WTC11 (cell line): ENCODE results near the gene PPP1R36. TPM values are rescaled to one million over a fixed set of nuclear protein-coding genes. Genes with fewer than 3 reads are reported as not detected.

ENCODE experiments used
- ATAC-seq: fragments of 200-7000 bp; cut with Tn5 transposase; 2 replicates; pipeline ENCODE4 v1.10.0; 2021; ENCODE audit warnings: mild to moderate bottlenecking, moderate library complexity
- CTCF ChIA-PET: fragments of 300-600 bp; sonication (Branson Sonifier 250); formaldehyde crosslinking; loops from one replicate; lab custom pipeline; 2021; ENCODE audit warnings: antibody characterized with exemption; lab: Charles Lee
- POLR2A ChIA-PET: fragments of 350-600 bp; sonication (Branson Sonifier 250); formaldehyde crosslinking; loops from one replicate; lab custom pipeline; 2021; ENCODE audit warnings: antibody characterized with exemption; lab: Charles Lee
- DNase-seq: peaks from one replicate; pipeline ENCODE4 v3.0.0; 2021; ENCODE audit warnings: low spot score
- H3K27ac Mint-ChIP-seq: 2 replicates; pipeline ENCODE4 v1.8.0; 2021; ENCODE audit warnings: mixed read lengths
- H3K27me3 Mint-ChIP-seq: 2 replicates; pipeline ENCODE4 v1.8.0; 2021; ENCODE audit warnings: low read depth, mild to moderate bottlenecking, moderate library complexity, mixed read lengths
- H3K36me3 Mint-ChIP-seq: 2 replicates; pipeline ENCODE4 v1.8.0; 2021; ENCODE audit warnings: mixed read lengths
- H3K4me1 Mint-ChIP-seq: 2 replicates; pipeline ENCODE4 v1.8.0; 2022; ENCODE audit warnings: mixed read lengths
- H3K4me3 Mint-ChIP-seq: 2 replicates; pipeline ENCODE4 v1.8.0; 2021; ENCODE audit warnings: mild to moderate bottlenecking, moderate library complexity, mixed read lengths
- H3K9me3 Mint-ChIP-seq: 2 replicates; pipeline ENCODE4 v1.8.0; 2021; ENCODE audit warnings: mixed read lengths
- CDX4 ChIP-seq: fragments of 250-450 bp; sonication (Bioruptor Pico); IDR thresholded peaks from 2 replicates; pipeline ENCODE4 v1.9.0; 2021; ENCODE audit warnings: moderate library complexity, mild to moderate bottlenecking, inconsistent platforms, borderline replicate concordance
- CREM ChIP-seq: sonication (generic); formaldehyde crosslinking; IDR thresholded peaks from 2 replicates; pipeline ENCODE4 v1.8.1; 2022; ENCODE audit warnings: mild to moderate bottlenecking, missing genetic modification reagents, moderate library complexity
- E2F5 ChIP-seq: sonication (generic); formaldehyde crosslinking; IDR thresholded peaks from 2 replicates; pipeline ENCODE4 v1.8.1; 2022; ENCODE audit warnings: mild to moderate bottlenecking, moderate library complexity, missing genetic modification reagents
- ELF4 ChIP-seq: sonication (generic); formaldehyde crosslinking; IDR thresholded peaks from 2 replicates; pipeline ENCODE4 v1.8.1; 2022; ENCODE audit warnings: low read depth, mild to moderate bottlenecking, moderate library complexity, missing genetic modification reagents
- ERG ChIP-seq: fragments of 250-450 bp; sonication (Bioruptor Pico); IDR thresholded peaks from 2 replicates; pipeline ENCODE4 v1.8.0; 2021; ENCODE audit warnings: mild to moderate bottlenecking
- FOXK1 ChIP-seq: sonication (generic); formaldehyde crosslinking; IDR thresholded peaks from 2 replicates; pipeline ENCODE4 v1.8.0; 2022; ENCODE audit warnings: mild to moderate bottlenecking, moderate library complexity, missing genetic modification reagents
- FOXP1 ChIP-seq: sonication (generic); formaldehyde crosslinking; IDR thresholded peaks from 2 replicates; pipeline ENCODE4 v1.8.0; 2022; ENCODE audit warnings: missing genetic modification reagents, mild to moderate bottlenecking, moderate library complexity, borderline replicate concordance
- GABPB1 ChIP-seq: sonication (generic); formaldehyde crosslinking; IDR thresholded peaks from 2 replicates; pipeline ENCODE4 v1.8.1; 2023; ENCODE audit warnings: mild to moderate bottlenecking, missing genetic modification reagents
- HMGXB4 ChIP-seq: sonication (generic); formaldehyde crosslinking; IDR thresholded peaks from 2 replicates; pipeline ENCODE4 v1.8.1; 2023; ENCODE audit warnings: mild to moderate bottlenecking, moderate library complexity, missing genetic modification reagents
- JAZF1 ChIP-seq: fragments of 250-450 bp; sonication (Bioruptor Pico); IDR thresholded peaks from 2 replicates; pipeline ENCODE4 v1.9.0; 2021; ENCODE audit warnings: moderate library complexity, mild to moderate bottlenecking, inconsistent platforms
- NFYB ChIP-seq: sonication (generic); formaldehyde crosslinking; conservative IDR thresholded peaks from 2 replicates; pipeline ENCODE4 v1.8.0; 2022; ENCODE audit warnings: low read depth, missing genetic modification reagents
- NR2C2 ChIP-seq: sonication (generic); formaldehyde crosslinking; IDR thresholded peaks from 2 replicates; pipeline ENCODE4 v1.8.0; 2022; ENCODE audit warnings: mild to moderate bottlenecking, missing genetic modification reagents
- NR3C1 ChIP-seq: sonication (generic); formaldehyde crosslinking; conservative IDR thresholded peaks from 2 replicates; pipeline ENCODE4 v1.8.1; 2023; ENCODE audit warnings: low read depth, mild to moderate bottlenecking, missing genetic modification reagents
- PRDM15 ChIP-seq: sonication (generic); formaldehyde crosslinking; IDR thresholded peaks from 2 replicates; pipeline ENCODE4 v1.8.0; 2022; ENCODE audit warnings: missing genetic modification reagents
- RORB ChIP-seq: fragments of 250-450 bp; sonication (Bioruptor Pico); IDR thresholded peaks from 2 replicates; pipeline ENCODE4 v1.9.0; 2021; ENCODE audit warnings: mild to moderate bottlenecking
- TCF7 ChIP-seq: sonication (generic); formaldehyde crosslinking; IDR thresholded peaks from 2 replicates; pipeline ENCODE4 v1.8.0; 2022; ENCODE audit warnings: mild to moderate bottlenecking, low read depth, missing genetic modification reagents, moderate library complexity
- TEAD4 ChIP-seq: sonication (generic); formaldehyde crosslinking; IDR thresholded peaks from 2 replicates; pipeline ENCODE4 v1.8.0; 2022; ENCODE audit warnings: mild to moderate bottlenecking, missing genetic modification reagents
- USF2 ChIP-seq: sonication (generic); formaldehyde crosslinking; IDR thresholded peaks from 2 replicates; pipeline ENCODE4 v1.8.1; 2023; ENCODE audit warnings: mild to moderate bottlenecking, missing genetic modification reagents, moderate library complexity
- ZBTB21 ChIP-seq: sonication (generic); formaldehyde crosslinking; IDR thresholded peaks from 2 replicates; pipeline ENCODE4 v1.8.1; 2023; ENCODE audit warnings: mild to moderate bottlenecking, missing genetic modification reagents, borderline replicate concordance
- ZNF416 ChIP-seq: fragments of 250-450 bp; sonication (Bioruptor Pico); IDR thresholded peaks from 2 replicates; pipeline ENCODE4 v1.9.0; 2021; ENCODE audit warnings: mild to moderate bottlenecking, inconsistent platforms
- ZNF512 ChIP-seq: sonication (generic); formaldehyde crosslinking; IDR thresholded peaks from 2 replicates; pipeline ENCODE4 v1.8.1; 2022; ENCODE audit warnings: missing genetic modification reagents, borderline replicate concordance
- ZNF671 ChIP-seq: fragments of 250-450 bp; sonication (Bioruptor Pico); IDR thresholded peaks from 2 replicates; pipeline ENCODE4 v1.8.0; 2021; ENCODE audit warnings: mild to moderate bottlenecking
- total RNA-seq: library from RNA; stranded (reverse); gene quantifications from 3 replicates; pipeline ENCODE4 v1.2.3, GENCODE V29; 2021

Gene PPP1R36
- total RNA-seq, 1 experiment from 2014 or later: 0.70 TPM

- TF ChIP-seq ZBTB21 (CRISPR knock-in tag) (no peak), PRDM15 (CRISPR knock-in tag) (no peak), USF2 (no peak), NR2C2 (CRISPR knock-in tag) (no peak), NFYB (CRISPR knock-in tag) (no peak), TCF7 (CRISPR knock-in tag) (no peak), FOXP1 (no peak), CDX4 (CRISPR knock-in tag) (no peak)
These were observed 13.1 kb upstream of the PPP1R36 start (continued) for GRCh38 chr14:64536488-64537245.

- POLR2A ChIA-PET: interaction anchor here (0.6 to 1.5 kb wide), 16 partner anchors 10 to 283 kb away, joined by 3 to 9 read pairs (median 4); partner anchors contain the start of genes MTHFD1, ZBTB1 and ZBTB25
- H3K27me3 Mint-ChIP-seq: peaks cover 20% of the 10 kb centered on the region
- peaks cover 19% of the 10 kb centered on the region for H3K9me3 Mint-ChIP-seq
- peaks cover 25% of the 10 kb centered on the region for H3K36me3 Mint-ChIP-seq
- peak within 1 kb of the TSS; percentile 94 for H3K4me3 Mint-ChIP-seq
- DNase-seq (peak; percentile 99), ATAC-seq (peak; percentile 93)
- H3K27ac Mint-ChIP-seq: peak within 1 kb of the TSS; percentile 100
- CTCF ChIA-PET: interaction anchor here (0.6 to 1.6 kb wide), 24 partner anchors 8 to 282 kb away, joined by 3 to 19 read pairs (median 3); no protein-coding TSS in a partner anchor
- H3K4me1 Mint-ChIP-seq: peaks cover 38% of the 10 kb centered on the region
- TF ChIP-seq ELF4: no peak
- no peak for TF ChIP-seq TEAD4 (CRISPR knock-in tag)
- peak; percentile 96 for TF ChIP-seq E2F5 (CRISPR knock-in tag)
- 0 out of 2 replicates have a peak, but pooled peaks have one; percentile 75 for TF ChIP-seq ZBTB21 (CRISPR knock-in tag)
- no peak for TF ChIP-seq JAZF1 (CRISPR knock-in tag)
- no peak for TF ChIP-seq ZNF671 (CRISPR knock-in tag)
- TF ChIP-seq CREM: 0 out of 2 replicates have a peak, but pooled peaks have one; percentile 39
- peak; percentile 62 for TF ChIP-seq HMGXB4 (CRISPR knock-in tag)
- TF ChIP-seq NR3C1 (CRISPR knock-in tag): 0 out of 2 replicates have a peak, but pooled peaks have one; percentile 43
- no peak for TF ChIP-seq ERG (CRISPR knock-in tag)
- no peak for TF ChIP-seq RORB (CRISPR knock-in tag)
- TF ChIP-seq GABPB1: 0 out of 2 replicates have a peak, but pooled peaks have one; percentile 36
- TF ChIP-seq ZNF512 (CRISPR knock-in tag): no peak
- peak; percentile 35 for TF ChIP-seq FOXK1
- TF ChIP-seq NFYB (CRISPR knock-in tag): peak; percentile 95
- no peak for TF ChIP-seq ZNF416 (CRISPR knock-in tag)
These were observed 9.3 kb upstream of the PPP1R36 start, which contains the start of gene HSPA2 for GRCh38 chr14:64540208-64541202. Gene HSPA2, plus strand, starts transcription at chr14:64540741. Its CDS starts 109 bp downstream, at chr14:64540850.
